ENCODE measurements around the gene ST3GAL5.

DNA sequence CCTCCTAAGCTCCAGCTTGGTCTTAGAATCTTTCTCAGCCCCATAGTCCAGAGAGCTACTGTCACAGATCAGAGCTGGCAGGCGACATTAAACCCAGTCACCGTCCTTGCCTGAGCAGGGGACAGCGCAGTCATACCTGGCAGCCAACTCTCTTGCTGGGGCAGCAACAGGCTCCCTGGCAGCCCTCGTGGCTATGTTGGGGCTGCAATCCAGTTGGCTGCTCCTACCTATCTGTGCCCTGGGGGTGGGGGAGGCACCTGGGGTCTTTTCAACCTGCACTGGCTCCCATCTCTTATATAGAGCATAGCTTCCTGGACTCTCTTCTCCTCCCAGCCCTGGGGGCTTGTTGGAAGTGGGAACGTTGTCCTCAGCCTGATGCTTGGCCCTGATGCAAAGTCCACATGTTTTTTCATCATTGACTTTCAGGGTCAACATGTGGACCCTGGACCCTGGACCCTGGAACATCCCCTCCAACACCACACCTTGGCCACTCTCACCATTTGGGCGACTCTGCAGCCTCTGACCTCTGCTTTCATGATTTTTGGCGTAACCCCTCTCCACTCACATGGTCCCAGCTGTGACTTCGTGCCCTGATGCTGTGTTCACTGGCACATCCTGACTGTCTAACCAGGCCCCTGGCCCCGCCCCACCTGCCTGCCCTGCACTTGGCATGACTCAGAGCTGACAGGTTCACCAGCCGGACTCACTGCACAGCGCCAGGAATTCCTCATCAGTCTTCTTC, 89.4 kb downstream of the ST3GAL5 start:
- TF ChIP-seq, protein P1, sequence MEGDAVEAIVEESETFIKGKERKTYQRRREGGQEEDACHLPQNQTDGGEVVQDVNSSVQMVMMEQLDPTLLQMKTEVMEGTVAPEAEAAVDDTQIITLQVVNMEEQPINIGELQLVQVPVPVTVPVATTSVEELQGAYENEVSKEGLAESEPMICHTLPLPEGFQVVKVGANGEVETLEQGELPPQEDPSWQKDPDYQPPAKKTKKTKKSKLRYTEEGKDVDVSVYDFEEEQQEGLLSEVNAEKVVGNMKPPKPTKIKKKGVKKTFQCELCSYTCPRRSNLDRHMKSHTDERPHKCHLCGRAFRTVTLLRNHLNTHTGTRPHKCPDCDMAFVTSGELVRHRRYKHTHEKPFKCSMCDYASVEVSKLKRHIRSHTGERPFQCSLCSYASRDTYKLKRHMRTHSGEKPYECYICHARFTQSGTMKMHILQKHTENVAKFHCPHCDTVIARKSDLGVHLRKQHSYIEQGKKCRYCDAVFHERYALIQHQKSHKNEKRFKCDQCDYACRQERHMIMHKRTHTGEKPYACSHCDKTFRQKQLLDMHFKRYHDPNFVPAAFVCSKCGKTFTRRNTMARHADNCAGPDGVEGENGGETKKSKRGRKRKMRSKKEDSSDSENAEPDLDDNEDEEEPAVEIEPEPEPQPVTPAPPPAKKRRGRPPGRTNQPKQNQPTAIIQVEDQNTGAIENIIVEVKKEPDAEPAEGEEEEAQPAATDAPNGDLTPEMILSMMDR (IDR thresholded peaks at IDR 0.05): no peak
- TF ChIP-seq POLR2A (IDR thresholded peaks at IDR 0.05): no peak
